ENCODE measurements around the gene MAT2B. TPM values are rescaled to one million over a fixed set of nuclear protein-coding genes. Genes with fewer than 3 reads are reported as not detected.

MAT2B gene
- total and polyA plus RNA-seq, 2 of the 8 experiments (the other 6 are each of a cell fraction or from before 2014, with no cell fraction given): 33.9 to 65.2 TPM

DNA sequence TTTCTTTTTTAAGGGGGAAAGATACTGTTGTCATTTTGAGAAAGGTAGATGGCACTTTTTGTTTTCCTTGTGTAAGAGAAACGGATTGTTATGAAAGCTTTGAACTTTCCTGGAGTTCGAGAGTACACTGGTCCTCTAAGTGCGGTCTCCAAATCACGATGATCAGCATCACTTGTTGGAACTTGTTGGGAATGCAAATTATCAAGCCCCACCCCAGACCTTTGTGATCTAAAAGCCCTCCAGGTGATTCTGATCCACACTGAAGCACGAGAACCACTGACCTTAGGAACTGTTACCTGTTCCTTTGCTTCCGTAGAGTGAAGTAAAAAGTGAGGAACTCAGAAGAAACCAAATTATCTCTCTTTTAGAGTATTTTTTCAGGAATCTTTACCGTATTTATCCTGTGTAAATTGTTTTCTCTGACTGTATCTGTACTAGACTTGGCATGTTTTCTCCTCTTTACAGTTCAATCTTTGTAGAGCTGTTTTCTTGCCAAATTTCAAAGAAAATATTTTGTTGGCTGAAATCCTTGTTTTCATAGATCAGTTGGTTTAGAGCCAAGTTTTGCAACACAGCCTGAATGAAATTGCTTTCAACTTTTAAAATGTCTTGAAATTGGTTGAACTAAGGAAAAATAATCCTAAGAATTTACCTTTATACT is 4.0 kb downstream of the MAT2B start (continued):
- no peak for TF ChIP-seq TBP (IDR thresholded peaks at IDR 0.05; ENCODE audit: low read depth, low read length)
- TF ChIP-seq EP300 (IDR thresholded peaks at IDR 0.05; ENCODE audit: borderline replicate concordance in 1 of 2, low read depth in 2 of 2, low read length in 2 of 2): no peak
- TF ChIP-seq CHD1 (IDR thresholded peaks at IDR 0.05; ENCODE audit: low read depth, low read length): no peak
